Amniotic stem cell (primary cell): ENCODE results near the gene CDADC1.
"Not testable (repeated sequence)": the region's sequence is repeated elsewhere in the genome, so short reads cannot be mapped to it uniquely, and the experiment has no call there.

Source experiments
- DNase-seq: peaks from one replicate; lab custom pipeline; 2025; lab: John Stamatoyannopoulos, UW

The CDADC1 gene

DNA sequence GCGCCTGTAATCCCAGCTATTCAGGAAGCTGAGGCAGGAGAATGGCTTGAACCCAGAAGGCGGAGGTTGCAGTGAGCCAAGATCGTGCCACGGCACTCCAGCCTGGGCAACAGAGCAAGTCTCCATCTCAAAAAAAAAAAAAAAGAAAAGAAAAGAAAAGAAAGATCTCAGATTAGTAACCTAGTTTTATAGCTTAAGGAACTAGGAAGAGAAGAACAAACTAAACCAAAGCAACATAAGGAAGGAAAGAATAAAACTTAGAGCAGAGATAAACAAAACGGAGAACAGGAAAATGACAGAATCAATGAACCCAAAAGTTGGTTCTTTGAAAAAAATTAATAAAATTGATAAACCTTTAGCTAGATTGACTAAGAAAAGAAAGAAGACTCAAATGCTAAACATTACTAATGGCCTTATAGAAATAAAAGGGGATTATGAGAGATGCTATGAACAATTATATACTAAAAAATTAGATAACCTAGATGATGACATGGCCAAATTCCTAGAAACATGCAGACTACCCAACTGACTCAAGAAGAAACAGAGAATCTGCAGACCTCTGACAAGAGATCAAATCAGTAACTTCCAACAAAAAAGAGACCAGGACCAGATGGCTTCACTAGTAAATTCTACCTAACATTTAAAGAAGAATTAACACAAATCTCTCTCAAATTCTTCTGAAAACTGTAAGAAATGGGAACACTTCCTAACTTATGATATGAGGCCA is 68.2 kb downstream of the CDADC1 start:
- no peak for DNase-seq

DNA sequence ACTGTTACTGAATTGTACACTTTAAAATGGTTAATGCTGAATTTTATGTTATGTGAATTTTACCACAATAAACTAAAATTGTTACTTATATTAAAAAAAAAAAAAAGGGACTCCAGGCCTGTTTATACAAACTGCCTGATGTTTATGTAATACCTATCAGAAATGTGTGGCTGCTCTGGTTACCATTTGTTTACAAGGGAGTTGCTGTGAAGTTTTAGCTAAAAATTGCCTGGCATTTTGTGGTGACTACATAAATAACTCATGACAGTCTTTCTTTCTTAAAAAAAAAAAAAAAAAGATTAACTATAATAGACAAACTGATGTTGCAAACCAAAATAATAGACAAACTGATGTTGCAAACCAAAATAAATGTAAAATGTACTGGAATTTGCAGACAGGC is 71.8 kb downstream of the CDADC1 start:
- peak; percentile 5 for DNase-seq

DNA sequence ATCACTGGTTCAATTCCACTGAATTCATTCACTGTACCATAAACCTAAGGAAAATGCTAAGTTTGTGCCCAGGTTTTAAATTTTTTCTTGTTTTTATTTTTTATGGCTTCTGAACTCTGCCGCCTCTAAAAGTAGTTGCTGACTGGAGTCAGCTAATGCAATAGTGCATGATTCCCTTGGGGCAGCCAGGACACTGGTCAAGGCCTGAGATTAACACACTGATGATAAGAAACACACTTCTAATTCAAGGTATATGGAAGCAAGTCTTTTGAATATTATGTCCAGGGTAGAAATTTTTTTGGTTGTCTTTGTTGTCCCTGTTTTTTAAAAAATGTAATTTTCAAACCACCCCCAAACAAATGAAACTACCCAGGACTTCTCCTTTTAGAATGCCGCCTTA is 72.2 kb downstream of the CDADC1 start:
- DNase-seq, result no peak

DNA sequence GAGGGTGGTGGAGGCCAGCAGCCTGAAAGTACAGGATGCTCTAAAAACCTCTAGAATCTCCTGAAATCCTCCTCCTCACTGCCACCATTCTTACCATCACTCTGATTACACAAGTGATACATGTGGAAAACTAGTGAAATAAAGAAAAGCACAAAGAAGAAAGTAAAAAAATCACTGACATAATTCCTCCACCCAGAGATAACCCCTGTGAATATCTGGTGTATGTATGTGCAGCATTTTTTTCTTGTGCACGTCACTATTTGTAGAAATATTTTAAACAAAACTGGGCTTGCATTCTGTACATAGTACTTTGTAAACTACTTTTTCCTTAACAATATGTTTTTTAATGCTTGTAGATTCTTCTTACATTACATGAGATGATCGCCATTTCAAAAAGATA is 73.2 kb downstream of the CDADC1 start:
- DNase-seq, result no peak

DNA sequence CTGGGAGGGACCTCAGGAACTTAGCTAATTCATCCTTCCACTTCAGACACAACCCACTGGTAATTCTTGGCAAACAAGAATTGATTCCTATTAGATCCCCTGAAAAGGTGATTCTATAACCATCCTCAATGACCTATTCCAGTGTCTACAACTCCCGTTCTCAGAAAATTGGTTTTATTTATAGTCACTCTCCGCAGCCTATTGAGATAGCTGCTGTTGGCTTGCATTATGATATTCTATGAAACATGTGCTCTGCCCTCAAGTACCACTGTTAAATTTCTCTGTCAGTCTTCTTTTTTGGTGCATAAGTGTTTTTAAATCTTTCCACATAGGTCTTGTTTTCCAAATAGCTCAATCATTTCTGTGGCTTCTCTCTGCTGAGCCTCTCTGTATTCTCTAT is 75.0 kb downstream of the CDADC1 start:
- DNase-seq, result no peak

DNA sequence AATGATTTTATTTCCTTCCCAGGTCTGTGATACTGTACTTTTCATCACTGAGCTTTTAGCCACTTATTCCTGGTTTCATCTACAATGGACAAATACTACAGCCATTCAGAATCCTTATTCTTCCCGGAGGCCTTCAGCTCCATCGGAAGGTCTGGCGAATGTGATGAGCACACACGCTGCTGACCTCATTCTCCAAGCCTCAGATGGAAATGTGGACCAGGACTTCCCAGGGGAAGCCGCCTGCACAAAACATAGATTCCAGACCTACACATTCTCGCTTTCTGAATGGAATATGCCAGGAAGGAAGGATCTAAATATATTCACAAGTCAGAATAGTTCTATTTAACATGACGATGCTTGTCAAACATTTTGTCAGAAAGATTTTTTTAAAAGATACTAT is 75.6 kb downstream of the CDADC1 start:
- no peak for DNase-seq

DNA sequence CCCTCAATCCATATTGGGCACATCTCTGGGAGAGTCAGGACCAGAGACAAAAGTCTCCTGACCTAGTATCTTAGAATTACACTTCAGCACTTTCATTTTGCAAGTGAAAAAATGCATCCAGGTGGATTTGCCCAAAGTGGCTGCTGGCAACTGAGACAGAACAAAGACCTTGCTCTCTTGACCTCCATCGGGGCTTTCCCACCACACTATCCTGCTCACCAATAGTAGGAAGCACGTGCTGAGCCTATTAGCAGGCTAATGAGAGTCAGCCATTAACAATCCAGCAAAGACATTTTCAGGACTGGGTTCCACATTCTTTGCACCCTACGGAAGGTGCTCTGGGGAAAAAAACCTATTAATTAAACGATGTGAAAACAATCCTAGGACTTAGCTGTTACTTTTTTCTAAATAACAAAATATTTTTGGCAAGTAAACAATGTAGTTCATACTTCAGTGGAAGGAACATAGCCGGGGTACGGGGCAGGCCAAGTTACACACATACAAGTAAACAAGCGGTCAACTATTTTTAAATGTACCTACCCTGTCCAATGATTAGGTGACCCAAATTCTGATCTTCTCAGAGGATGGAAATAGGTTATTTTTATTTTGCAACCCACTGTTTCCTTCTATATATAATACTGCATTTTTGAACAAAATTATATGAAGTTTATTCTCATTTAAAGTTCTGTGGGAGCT is 78.6 kb downstream of the CDADC1 start:
- DNase-seq, result no peak

DNA sequence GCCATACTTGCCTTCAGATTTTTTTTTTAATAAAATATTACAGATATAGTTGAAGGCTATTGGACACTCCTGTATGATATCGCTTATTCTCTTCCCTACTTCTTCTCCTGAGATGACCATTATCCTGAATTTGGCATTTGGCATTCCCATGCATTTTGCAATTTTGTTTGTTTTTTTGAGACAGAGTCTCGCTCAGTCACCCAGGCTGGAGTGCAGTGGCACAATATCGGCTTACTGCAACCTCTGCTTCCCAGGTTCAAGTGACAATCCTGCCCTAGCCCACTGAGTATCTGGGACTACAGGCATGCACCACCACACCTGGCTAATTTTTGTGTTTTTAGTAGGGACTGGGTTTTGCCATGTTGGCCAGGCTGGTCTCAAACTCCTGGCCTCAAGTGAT is 79.4 kb downstream of the CDADC1 start:
- DNase-seq, result not testable (repeated sequence)

DNA sequence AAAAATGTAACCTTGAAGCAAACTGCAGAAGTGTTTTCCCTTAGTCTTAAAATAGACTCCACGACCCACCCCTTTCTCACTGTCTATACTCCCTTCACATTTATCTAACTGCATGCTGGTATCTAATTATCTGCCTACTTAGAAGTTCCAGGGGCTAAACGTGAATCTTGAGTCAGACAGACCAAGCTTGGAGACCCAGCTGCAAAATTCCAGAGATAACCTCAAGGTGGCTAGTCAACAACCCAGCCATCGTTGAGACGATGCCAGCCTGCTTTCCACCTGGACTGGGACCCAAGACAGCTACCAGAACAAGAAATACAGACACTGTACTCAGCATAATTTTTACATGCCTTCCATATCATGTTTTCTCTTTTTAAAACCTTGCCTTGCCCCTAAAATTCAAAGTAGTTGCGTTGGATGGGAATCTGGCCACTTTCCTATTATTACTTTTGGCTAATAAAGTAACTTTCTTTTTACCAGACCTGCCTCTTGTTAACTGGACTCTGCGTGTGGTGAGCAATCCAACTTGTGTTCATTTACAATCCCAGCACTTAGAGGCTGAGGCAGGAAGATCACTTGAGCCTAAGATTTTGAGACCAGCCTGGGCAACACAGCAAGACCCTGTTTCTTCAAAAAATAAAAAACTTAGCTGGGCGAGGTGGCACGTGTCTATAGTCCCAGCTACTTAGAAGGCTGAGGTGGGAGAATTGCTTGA is 82.3 kb downstream of the CDADC1 start:
- DNase-seq, result no peak

DNA sequence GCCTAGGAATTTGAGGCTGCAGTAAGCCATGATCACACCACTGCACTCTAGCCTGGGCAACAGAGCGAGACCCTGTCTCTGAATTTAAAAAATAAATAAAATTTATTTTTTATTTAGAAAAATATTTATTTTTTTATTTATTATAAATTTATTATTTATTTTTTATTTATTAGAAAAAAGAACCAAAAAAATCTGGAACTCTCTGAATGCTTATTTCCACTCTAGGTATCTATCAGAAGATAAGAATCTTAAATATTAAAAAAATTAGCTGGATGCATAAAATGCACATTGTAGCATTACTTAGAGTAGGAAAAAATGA is 82.8 kb downstream of the CDADC1 start:
- DNase-seq, result no peak

DNA sequence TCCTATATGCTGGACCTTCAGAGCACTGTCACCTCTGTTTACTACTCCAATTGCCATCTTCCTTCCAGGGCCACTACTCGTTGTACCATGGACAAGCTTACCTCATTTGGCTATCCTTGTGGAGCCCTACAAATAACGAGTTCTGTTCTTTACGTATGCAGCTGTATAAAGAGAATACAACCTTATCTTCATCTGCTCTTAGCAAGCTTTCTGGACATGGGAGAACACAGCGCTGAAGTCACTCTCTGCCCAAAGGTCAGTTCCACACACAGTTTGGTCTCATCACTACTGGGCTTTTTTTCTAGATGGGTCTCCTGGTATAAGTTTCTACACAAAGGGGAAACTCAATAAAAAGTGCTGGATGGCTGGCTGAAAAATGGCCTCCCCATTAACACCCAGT is 88.9 kb downstream of the CDADC1 start:
- no peak for DNase-seq

DNA sequence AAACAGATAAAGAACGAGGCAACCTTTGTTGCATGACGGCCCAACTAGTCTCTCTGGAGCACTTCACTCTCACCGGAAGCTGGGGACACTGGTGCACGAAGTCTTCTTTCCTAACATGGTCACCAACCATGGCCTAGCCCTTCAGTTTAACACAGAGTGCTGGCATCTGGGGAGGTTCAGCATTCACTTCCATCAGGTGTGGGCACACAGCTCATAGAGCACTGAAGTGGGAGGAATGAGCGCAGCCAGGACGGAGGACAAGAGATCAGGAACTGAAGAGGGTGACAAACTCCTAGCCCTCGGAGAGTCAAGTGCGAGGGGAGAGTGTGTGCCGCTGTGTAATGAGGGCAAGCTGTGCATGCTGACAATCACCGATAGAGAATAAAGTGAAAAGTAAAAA is 92.4 kb downstream of the CDADC1 start:
- DNase-seq, result no peak

DNA sequence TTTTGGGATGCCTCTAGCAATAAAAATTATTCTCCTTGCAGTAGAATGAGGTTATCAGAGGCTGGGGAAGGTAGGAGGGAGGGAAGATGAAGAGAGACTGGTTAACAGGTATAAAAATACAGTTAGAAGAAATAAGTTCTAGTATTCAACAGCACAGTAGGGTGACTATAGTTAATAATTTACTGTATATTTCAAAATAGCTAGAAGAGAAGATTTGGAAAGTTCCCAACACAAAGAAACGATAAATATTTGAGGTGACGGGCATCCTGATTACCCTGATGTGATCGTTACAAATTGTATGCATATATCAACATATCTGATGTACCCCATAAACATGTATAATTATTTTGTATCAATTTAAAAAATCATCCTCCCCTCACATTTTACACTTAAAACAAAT is 93.8 kb downstream of the CDADC1 start:
- no peak for DNase-seq

DNA sequence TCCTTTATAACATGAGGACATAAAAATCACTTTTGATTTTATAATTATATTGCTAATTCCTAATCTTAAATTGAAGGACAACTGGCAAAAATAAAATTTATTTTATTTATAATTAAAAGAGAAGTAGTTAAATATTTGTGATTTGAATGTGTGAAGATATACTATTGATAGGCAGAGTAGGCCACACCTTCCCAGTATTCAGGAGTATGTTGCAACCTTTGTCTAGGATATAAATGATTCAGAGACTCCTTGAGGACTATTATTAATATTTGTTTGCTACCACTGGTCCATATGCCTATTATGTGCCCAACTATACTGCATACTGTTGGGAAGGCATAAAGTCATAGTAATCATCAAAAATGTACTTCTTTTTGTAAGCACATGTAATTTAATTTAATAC is 94.2 kb downstream of the CDADC1 start:
- no peak for DNase-seq

DNA sequence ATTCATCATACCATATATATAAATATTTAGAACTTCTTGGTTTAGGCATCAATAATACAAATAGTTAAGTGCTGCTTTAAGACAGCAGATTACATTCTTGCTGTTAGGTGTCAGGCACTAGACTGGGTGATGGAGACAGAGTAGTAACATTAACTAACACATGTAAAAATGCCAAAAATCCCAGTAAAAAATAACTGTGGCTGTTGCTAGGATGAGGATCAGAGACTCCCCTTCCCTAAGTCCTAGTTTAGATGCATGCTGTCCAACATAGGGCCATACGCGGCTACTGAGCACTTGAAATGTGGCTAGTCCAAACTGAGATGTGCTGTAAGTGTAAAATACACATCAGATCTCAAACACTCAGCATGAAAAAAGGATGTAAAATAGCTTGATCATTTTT is 94.7 kb downstream of the CDADC1 start:
- no peak for DNase-seq
